H9 (cell line): ENCODE measurements around the gene NPRL2. TPM values are rescaled to one million over a fixed set of nuclear protein-coding genes. Genes with fewer than 3 reads are reported as not detected.

Experiments used
- DNase-seq: peaks from one replicate; pipeline ENCODE4 v3.0.0-alpha.2; 2017
- H2AFZ ChIP-seq: one replicate; pipeline ENCODE4 v1.6.1; 2013; ENCODE audit warnings: mild to moderate bottlenecking, low read length, control low read depth, moderate library complexity
- H2AK5ac ChIP-seq: 2 replicates; pipeline ENCODE4 v1.6.1; 2013; ENCODE audit warnings: low read length, control low read depth, mixed read lengths; ENCODE audit not compliant: insufficient read length
- H2BK120ac ChIP-seq: one replicate; pipeline ENCODE4 v1.6.1; 2013; ENCODE audit warnings: low read depth, mild to moderate bottlenecking, low read length, control low read depth, inconsistent platforms; ENCODE audit not compliant: poor library complexity, severe bottlenecking
- H2BK12ac ChIP-seq: 2 replicates; pipeline ENCODE4 v1.6.1; 2013; ENCODE audit warnings: low read length, control low read depth, mixed read lengths, low read depth; ENCODE audit not compliant: insufficient read length
- H2BK15ac ChIP-seq: 2 replicates; pipeline ENCODE4 v1.6.1; 2013; ENCODE audit warnings: low read depth, low read length, control low read depth
- H2BK20ac ChIP-seq: one replicate; pipeline ENCODE4 v1.6.1; 2013; ENCODE audit warnings: low read depth, mild to moderate bottlenecking, low read length, control low read depth, inconsistent platforms; ENCODE audit not compliant: poor library complexity, severe bottlenecking
- H2BK5ac ChIP-seq: 2 replicates; pipeline ENCODE4 v1.6.1; 2013; ENCODE audit warnings: low read length, control low read depth, mixed read lengths; ENCODE audit not compliant: insufficient read length
- H3K14ac ChIP-seq: 2 replicates; pipeline ENCODE4 v1.6.1; 2013; ENCODE audit warnings: low read length, control low read depth; ENCODE audit not compliant: insufficient read depth
- H3K18ac ChIP-seq: 2 replicates; pipeline ENCODE4 v1.6.1; 2013; ENCODE audit warnings: low read depth, mild to moderate bottlenecking, mixed read lengths, low read length, control low read depth; ENCODE audit not compliant: insufficient read length
- H3K23ac ChIP-seq: 2 replicates; pipeline ENCODE4 v1.6.1; 2013; ENCODE audit warnings: low read length, control low read depth, mixed read lengths, low read depth; ENCODE audit not compliant: insufficient read length
- H3K23me2 ChIP-seq: 2 replicates; pipeline ENCODE4 v1.6.1; 2013; ENCODE audit warnings: low read depth, mild to moderate bottlenecking, mixed read lengths, low read length, control low read depth; ENCODE audit not compliant: insufficient read length, poor library complexity, severe bottlenecking
- H3K27ac ChIP-seq: 2 replicates; pipeline ENCODE4 v1.5.1; 2013; ENCODE audit warnings: low read length, control low read depth, mixed read lengths, low read depth; ENCODE audit not compliant: insufficient read length
- H3K27me3 ChIP-seq: 2 replicates; pipeline ENCODE4 v1.6.1; 2013; ENCODE audit warnings: low read length, control low read depth, inconsistent platforms; ENCODE audit not compliant: insufficient read depth
- H3K4ac ChIP-seq: 2 replicates; pipeline ENCODE4 v1.6.1; 2013; ENCODE audit warnings: low read depth, mild to moderate bottlenecking, control low read depth, inconsistent platforms, low read length, moderate library complexity
- H3K4me1 ChIP-seq: 2 replicates; pipeline ENCODE4 v1.6.1; 2013; ENCODE audit warnings: low read length, control low read depth, inconsistent platforms; ENCODE audit not compliant: insufficient read depth
- H3K4me2 ChIP-seq: 2 replicates; pipeline ENCODE4 v1.6.1; 2013; ENCODE audit warnings: low read length, control low read depth, mixed read lengths; ENCODE audit not compliant: insufficient read length, insufficient read depth
- H3K56ac ChIP-seq: 2 replicates; pipeline ENCODE4 v1.6.1; 2013; ENCODE audit warnings: low read depth, mild to moderate bottlenecking, mixed read lengths, low read length, control low read depth; ENCODE audit not compliant: insufficient read length
- H3K79me1 ChIP-seq: 2 replicates; pipeline ENCODE4 v1.6.1; 2013; ENCODE audit warnings: low read depth, mild to moderate bottlenecking, moderate library complexity, low read length, control low read depth, inconsistent platforms; ENCODE audit not compliant: insufficient read depth, poor library complexity, severe bottlenecking
- H3K79me2 ChIP-seq: 2 replicates; pipeline ENCODE4 v1.6.1; 2013; ENCODE audit warnings: low read length, control low read depth, inconsistent platforms; ENCODE audit not compliant: insufficient read depth
- H3K9ac ChIP-seq: 2 replicates; pipeline ENCODE4 v1.6.1; 2013; ENCODE audit warnings: low read length, control low read depth, mixed read lengths; ENCODE audit not compliant: insufficient read length; ENCODE audit errors: extremely low read depth
- H3K9me3 ChIP-seq: one replicate; pipeline ENCODE4 v1.6.1; 2013; ENCODE audit warnings: low read depth, low read length, inconsistent platforms; ENCODE audit not compliant: control insufficient read depth
- H3T11ph ChIP-seq: one replicate; pipeline ENCODE4 v1.6.1; 2013; ENCODE audit warnings: mild to moderate bottlenecking, low read length, control low read depth, inconsistent platforms
- H4K20me1 ChIP-seq: one replicate; pipeline ENCODE4 v1.6.1; 2013; ENCODE audit not compliant: control insufficient read depth, insufficient read length, insufficient read depth
- H4K5ac ChIP-seq: 2 replicates; pipeline ENCODE4 v1.6.1; 2013; ENCODE audit warnings: low read depth, mild to moderate bottlenecking, mixed read lengths, low read length, control low read depth; ENCODE audit not compliant: insufficient read length
- H4K8ac ChIP-seq: replicated peaks from 2 replicates; pipeline ENCODE4 v1.6.1; 2013; ENCODE audit warnings: low read length, control low read depth, mixed read lengths, low read depth; ENCODE audit not compliant: insufficient read length
- H4K91ac ChIP-seq: 2 replicates; pipeline ENCODE4 v1.6.1; 2013; ENCODE audit warnings: low read depth, mild to moderate bottlenecking, moderate library complexity, mixed read lengths, low read length, control low read depth; ENCODE audit not compliant: insufficient read length
- H3K27ac Mint-ChIP-seq, 3 experiments: 2 replicates in 2 of 3; 3 replicates in 1 of 3; pipeline ENCODE4 v1.8.0; 2020 to 2021; ENCODE audit warnings: mixed read lengths in 3 of 3, mild to moderate bottlenecking in 1 of 3, moderate library complexity in 1 of 3
- H3K27me3 Mint-ChIP-seq: 2 replicates; pipeline ENCODE4 v1.8.0; 2021; ENCODE audit warnings: low read depth, mild to moderate bottlenecking, moderate library complexity, mixed read lengths
- H3K36me3 Mint-ChIP-seq, 3 experiments: 2 replicates in 2 of 3; 3 replicates in 1 of 3; pipeline ENCODE4 v1.8.0; 2020 to 2021; ENCODE audit warnings: low read depth in 3 of 3, mixed read lengths in 3 of 3; ENCODE audit not compliant: insufficient read depth in 1 of 3
- H3K4me1 Mint-ChIP-seq, 2 experiments: 2 replicates each; pipeline ENCODE4 v1.8.0; 2020; ENCODE audit warnings: mixed read lengths in 2 of 2
- H3K4me3 Mint-ChIP-seq, 2 experiments: 2 replicates in 1 of 2; 3 replicates in 1 of 2; pipeline ENCODE4 v1.8.0; 2020 to 2021; ENCODE audit warnings: mild to moderate bottlenecking in 2 of 2, mixed read lengths in 2 of 2, moderate library complexity in 1 of 2
- H3K9me3 Mint-ChIP-seq, 2 experiments: 2 replicates in 1 of 2; 3 replicates in 1 of 2; pipeline ENCODE4 v1.8.0; 2020; ENCODE audit warnings: mild to moderate bottlenecking in 2 of 2, mixed read lengths in 2 of 2, moderate library complexity in 1 of 2
- WGBS: extraction: QIAGEN DNeasy Blood & Tissue Kit; methylation state at CpG from one replicate; pipeline ENCODE4 v1.1.7; 2013; ENCODE audit warnings: missing lambda C conversion rate, low lambda C conversion rate, mixed read lengths; ENCODE audit not compliant: insufficient read length; ENCODE audit errors: extremely low coverage; 5-methylcytosine and 5-hydroxymethylcytosine counted together
- total RNA-seq: library from RNA; stranded (reverse); gene quantifications from 2 replicates; pipeline ENCODE4 v1.2.1, GENCODE V29; 2021
- TF ChIP-seq, protein P1 (sequence below): fragments of 200-600 bp; sonication (generic); conservative IDR thresholded peaks from 3 replicates; pipeline ENCODE4 v1.8.0; 2021; ENCODE audit warnings: antibody characterized with exemption, mild to moderate bottlenecking

Gene NPRL2
- total RNA-seq, 1 experiment from 2014 or later, result 23.4 TPM

GRCh38 chr3:50340147-50340447 lies 10.5 kb downstream of the NPRL2 start:
- H2AK5ac ChIP-seq, result no peak overlapping the region
- H3K79me1 ChIP-seq, result no peaks in the 10 kb centered on the region
- peaks cover 18% of the 10 kb centered on the region; the same call in 1 of the 2 replicates for H3K27me3 ChIP-seq
- Mint-ChIP-seq H3K27ac (no peak overlapping the region), H3K4me3 (peak overlapping the region; percentile 33 to 63; a peak in 4 of 5 replicates), H3K36me3 (peaks cover 0 to 2% (median 0%) of the 10 kb centered on the region in 3 experiments; a peak in 4 of 7 replicates), H3K4me1 (peaks cover 24 to 36% of the 10 kb centered on the region in 2 experiments), H3K9me3 (no peaks in the 10 kb centered on the region; a peak in 1 of 5 replicates), H3K27me3 (peaks cover 64% of the 10 kb centered on the region)
- H4K8ac ChIP-seq, result no peak overlapping the region
- TF ChIP-seq, protein P1, sequence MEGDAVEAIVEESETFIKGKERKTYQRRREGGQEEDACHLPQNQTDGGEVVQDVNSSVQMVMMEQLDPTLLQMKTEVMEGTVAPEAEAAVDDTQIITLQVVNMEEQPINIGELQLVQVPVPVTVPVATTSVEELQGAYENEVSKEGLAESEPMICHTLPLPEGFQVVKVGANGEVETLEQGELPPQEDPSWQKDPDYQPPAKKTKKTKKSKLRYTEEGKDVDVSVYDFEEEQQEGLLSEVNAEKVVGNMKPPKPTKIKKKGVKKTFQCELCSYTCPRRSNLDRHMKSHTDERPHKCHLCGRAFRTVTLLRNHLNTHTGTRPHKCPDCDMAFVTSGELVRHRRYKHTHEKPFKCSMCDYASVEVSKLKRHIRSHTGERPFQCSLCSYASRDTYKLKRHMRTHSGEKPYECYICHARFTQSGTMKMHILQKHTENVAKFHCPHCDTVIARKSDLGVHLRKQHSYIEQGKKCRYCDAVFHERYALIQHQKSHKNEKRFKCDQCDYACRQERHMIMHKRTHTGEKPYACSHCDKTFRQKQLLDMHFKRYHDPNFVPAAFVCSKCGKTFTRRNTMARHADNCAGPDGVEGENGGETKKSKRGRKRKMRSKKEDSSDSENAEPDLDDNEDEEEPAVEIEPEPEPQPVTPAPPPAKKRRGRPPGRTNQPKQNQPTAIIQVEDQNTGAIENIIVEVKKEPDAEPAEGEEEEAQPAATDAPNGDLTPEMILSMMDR, result no peak
- peaks cover 5% of the 10 kb centered on the region; the same call in 1 of the 2 replicates for H3K79me2 ChIP-seq
- no peak overlapping the region for H3K4ac ChIP-seq
- H3T11ph ChIP-seq, result no peak overlapping the region
- H3K14ac ChIP-seq, result no peak overlapping the region
- H2AFZ ChIP-seq, result no peak overlapping the region
- H4K20me1 ChIP-seq, result no peaks in the 10 kb centered on the region
- H3K9me3 ChIP-seq, result no peaks in the 10 kb centered on the region
- H4K5ac ChIP-seq, result no peak overlapping the region
- no peak overlapping the region for H3K27ac ChIP-seq
- no peak overlapping the region for H2BK15ac ChIP-seq
- no peak for DNase-seq
- H3K4me1 ChIP-seq, result no peaks in the 10 kb centered on the region; the same call in 1 of the 2 replicates
- WGBS, result no CpG with 5 or more reads among the region's 9 CpGs
- no peak overlapping the region for H2BK5ac ChIP-seq
- H2BK12ac ChIP-seq, result no peak overlapping the region
- no peak overlapping the region for H3K18ac ChIP-seq
- no peak overlapping the region for H2BK120ac ChIP-seq
- no peak overlapping the region for H4K91ac ChIP-seq
- no peak overlapping the region for H2BK20ac ChIP-seq
- H3K23me2 ChIP-seq, result peaks cover 24% of the 10 kb centered on the region
- no peak overlapping the region for H3K23ac ChIP-seq
- H3K9ac ChIP-seq, result no peak overlapping the region
- H3K4me2 ChIP-seq, result peak overlapping the region; percentile 61
- no peak overlapping the region for H3K56ac ChIP-seq
